ENCODE results near the gene INTS11. TPM values are rescaled to one million over a fixed set of nuclear protein-coding genes. Genes with fewer than 3 reads are reported as not detected.

The INTS11 gene
- total RNA-seq, 1 experiment from 2014 or later = 117 TPM

DNA sequence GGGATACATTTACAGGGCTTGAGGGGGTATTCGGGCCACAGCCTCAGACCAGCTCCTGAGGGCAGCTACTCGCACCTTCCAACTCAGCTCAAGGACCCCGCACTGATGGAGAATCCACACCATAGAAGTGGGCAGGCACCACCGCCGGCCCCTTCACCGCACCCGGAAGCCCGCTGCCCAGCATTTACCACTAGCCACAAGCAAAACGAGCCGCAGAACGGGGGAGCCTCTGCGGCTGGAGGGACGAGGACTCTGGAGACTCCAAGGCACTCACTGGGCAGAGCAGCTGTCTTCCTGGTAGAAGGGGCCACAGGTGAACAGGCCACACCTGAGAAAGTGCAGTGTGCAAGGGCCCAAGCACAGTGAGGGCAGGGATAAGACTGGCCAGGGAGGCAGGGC is 56.2 kb downstream of the INTS11 start:
- Mint-ChIP-seq H3K4me1 (ENCODE audit: low read depth, unreplicated experiment) (peaks cover 14% of the 10 kb centered on the region), H3K9me3 (ENCODE audit: low read depth, unreplicated experiment) (no peaks in the 10 kb centered on the region), H3K27ac (ENCODE audit: unreplicated experiment) (no peak overlapping the region)

DNA sequence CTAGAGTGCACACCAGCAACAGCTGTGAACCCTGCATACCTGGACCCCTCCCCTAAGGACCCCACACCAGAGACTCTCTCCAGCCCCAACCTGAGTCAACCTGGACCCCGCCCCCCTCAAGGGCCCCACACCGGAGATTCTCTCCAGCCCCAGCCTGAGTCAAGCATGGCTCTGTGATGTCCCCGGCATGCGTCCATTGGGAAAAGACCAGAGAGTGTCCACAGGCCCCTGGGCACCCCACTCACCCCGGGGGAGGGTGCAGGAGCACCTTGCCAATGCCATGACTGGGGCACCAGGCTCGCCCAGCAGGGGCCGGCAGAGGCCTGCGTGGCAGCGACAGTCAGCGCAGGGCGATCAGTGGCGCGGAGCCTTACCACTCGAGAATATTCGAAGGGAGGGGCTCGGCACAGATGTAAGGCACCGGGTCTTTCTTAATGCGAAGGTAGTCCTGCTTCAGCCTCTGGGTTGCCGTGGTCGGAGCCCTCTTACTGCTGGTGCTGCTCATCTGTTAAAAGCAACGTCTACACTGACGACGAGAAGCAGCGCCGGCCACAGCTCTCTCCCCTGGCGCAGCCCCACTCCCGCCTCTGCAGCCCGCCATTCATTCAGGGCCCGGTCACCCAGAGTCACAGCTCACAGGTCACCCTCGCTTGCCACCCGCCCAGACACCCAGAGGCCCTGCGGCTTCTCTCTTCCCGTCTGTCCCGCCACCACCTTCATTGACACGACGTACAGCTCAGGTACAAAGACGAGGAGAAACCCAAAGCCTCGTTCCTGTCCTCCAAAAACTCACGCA is 56.8 kb downstream of the INTS11 start:
- no peaks in the 10 kb centered on the region for H3K27me3 Mint-ChIP-seq (ENCODE audit: unreplicated experiment)
- TF ChIP-seq, protein P1, sequence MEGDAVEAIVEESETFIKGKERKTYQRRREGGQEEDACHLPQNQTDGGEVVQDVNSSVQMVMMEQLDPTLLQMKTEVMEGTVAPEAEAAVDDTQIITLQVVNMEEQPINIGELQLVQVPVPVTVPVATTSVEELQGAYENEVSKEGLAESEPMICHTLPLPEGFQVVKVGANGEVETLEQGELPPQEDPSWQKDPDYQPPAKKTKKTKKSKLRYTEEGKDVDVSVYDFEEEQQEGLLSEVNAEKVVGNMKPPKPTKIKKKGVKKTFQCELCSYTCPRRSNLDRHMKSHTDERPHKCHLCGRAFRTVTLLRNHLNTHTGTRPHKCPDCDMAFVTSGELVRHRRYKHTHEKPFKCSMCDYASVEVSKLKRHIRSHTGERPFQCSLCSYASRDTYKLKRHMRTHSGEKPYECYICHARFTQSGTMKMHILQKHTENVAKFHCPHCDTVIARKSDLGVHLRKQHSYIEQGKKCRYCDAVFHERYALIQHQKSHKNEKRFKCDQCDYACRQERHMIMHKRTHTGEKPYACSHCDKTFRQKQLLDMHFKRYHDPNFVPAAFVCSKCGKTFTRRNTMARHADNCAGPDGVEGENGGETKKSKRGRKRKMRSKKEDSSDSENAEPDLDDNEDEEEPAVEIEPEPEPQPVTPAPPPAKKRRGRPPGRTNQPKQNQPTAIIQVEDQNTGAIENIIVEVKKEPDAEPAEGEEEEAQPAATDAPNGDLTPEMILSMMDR (IDR thresholded peaks at IDR 0.05; ENCODE audit: unreplicated experiment) = no peak
- no peak for DNase-seq
- intact Hi-C loops (cut with micrococcal nuclease; ENCODE audit: unreplicated experiment) = no loop called here
- H3K9me3 Mint-ChIP-seq (ENCODE audit: low read depth, unreplicated experiment) = no peaks in the 10 kb centered on the region
- no peak overlapping the region for H3K27ac Mint-ChIP-seq (ENCODE audit: unreplicated experiment)
- H3K4me3 Mint-ChIP-seq (ENCODE audit: low read depth, unreplicated experiment) = no peak overlapping the region
- H3K4me1 Mint-ChIP-seq (ENCODE audit: low read depth, unreplicated experiment) = peaks cover 14% of the 10 kb centered on the region
- peaks cover 39% of the 10 kb centered on the region for H3K36me3 Mint-ChIP-seq (ENCODE audit: insufficient read depth, unreplicated experiment)
- CTCF ChIA-PET = no interaction called here
- no TSS peak for BruUV-seq (replicated peaks)

More for the DNA sequence above, 56.2 kb downstream of the INTS11 start:
- CTCF ChIA-PET = no interaction called here
- BruUV-seq (replicated peaks) = no TSS peak
- intact Hi-C loops (cut with micrococcal nuclease; ENCODE audit: unreplicated experiment) = no loop called here
- TF ChIP-seq, protein P1 (IDR thresholded peaks at IDR 0.05; ENCODE audit: unreplicated experiment) = no peak
- H3K36me3 Mint-ChIP-seq (ENCODE audit: insufficient read depth, unreplicated experiment) = peaks cover 45% of the 10 kb centered on the region
- DNase-seq = no peak
- H3K27me3 Mint-ChIP-seq (ENCODE audit: unreplicated experiment) = no peaks in the 10 kb centered on the region
- H3K4me3 Mint-ChIP-seq (ENCODE audit: low read depth, unreplicated experiment) = no peak overlapping the region

DNA sequence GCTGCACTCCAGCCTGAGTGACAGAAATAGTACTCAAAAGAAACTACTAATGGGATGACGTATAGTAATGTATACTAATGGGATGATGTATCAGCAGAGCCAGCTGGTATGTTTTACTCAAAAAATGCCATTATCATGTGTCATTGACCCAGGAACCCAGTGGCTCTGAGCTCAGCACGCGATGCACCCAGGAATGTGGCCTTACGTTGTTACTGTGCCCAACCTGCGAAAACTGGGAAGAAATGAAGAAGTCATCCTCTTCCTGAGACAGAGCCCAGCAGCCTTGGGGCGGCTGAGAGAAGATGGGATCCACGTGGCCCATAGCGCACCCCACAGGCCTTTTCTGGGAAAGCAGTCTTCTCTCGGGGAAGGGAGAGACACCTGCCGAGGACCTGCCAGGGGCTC is 59.6 kb downstream of the INTS11 start:
- Mint-ChIP-seq H3K36me3 (ENCODE audit: insufficient read depth, unreplicated experiment) (peaks cover 35% of the 10 kb centered on the region), H3K27me3 (ENCODE audit: unreplicated experiment) (no peaks in the 10 kb centered on the region), H3K9me3 (ENCODE audit: low read depth, unreplicated experiment) (no peaks in the 10 kb centered on the region), H3K4me3 (ENCODE audit: low read depth, unreplicated experiment) (no peak overlapping the region), H3K4me1 (ENCODE audit: low read depth, unreplicated experiment) (no peaks in the 10 kb centered on the region), H3K27ac (ENCODE audit: unreplicated experiment) (no peak overlapping the region)
- CTCF ChIA-PET = no interaction called here
- no TSS peak for BruUV-seq (replicated peaks)
- TF ChIP-seq, protein P1 (IDR thresholded peaks at IDR 0.05; ENCODE audit: unreplicated experiment) = no peak
- intact Hi-C loops (cut with micrococcal nuclease; ENCODE audit: unreplicated experiment) = no loop called here
- no peak for DNase-seq

DNA sequence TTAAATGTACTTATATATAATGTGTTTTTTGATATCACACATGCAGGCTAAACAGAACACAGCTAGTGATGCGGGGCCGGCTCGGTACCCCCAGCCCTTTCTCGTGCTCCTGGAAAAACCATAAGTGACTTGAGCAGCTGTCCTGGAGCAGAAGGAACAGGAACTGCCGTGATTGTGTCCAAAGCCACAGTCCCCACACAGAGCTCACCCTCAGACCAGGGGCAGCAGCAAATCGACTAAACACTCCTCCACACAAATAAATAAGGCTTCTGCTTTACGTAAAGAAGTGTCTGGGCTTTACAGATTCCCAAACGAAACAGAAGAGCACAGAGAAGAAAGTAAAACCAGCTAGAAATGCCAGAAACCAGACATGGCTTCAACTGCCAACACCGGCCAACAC is 60.4 kb downstream of the INTS11 start:
- H3K9me3 Mint-ChIP-seq (ENCODE audit: low read depth, unreplicated experiment) = no peaks in the 10 kb centered on the region
- peaks cover 37% of the 10 kb centered on the region for H3K36me3 Mint-ChIP-seq (ENCODE audit: insufficient read depth, unreplicated experiment)
- DNase-seq = no peak
- H3K27me3 Mint-ChIP-seq (ENCODE audit: unreplicated experiment) = no peaks in the 10 kb centered on the region
- no peaks in the 10 kb centered on the region for H3K4me1 Mint-ChIP-seq (ENCODE audit: low read depth, unreplicated experiment)
- no peak overlapping the region for H3K27ac Mint-ChIP-seq (ENCODE audit: unreplicated experiment)
- CTCF ChIA-PET = no interaction called here
- BruUV-seq (replicated peaks) = no TSS peak
- TF ChIP-seq, protein P1 (IDR thresholded peaks at IDR 0.05; ENCODE audit: unreplicated experiment) = no peak
- no peak overlapping the region for H3K4me3 Mint-ChIP-seq (ENCODE audit: low read depth, unreplicated experiment)
- intact Hi-C loops (cut with micrococcal nuclease; ENCODE audit: unreplicated experiment) = no loop called here
